EL (cell line): ENCODE measurements around the gene SKA2.
"Not testable (repeated sequence)": the region's sequence is repeated elsewhere in the genome, so short reads cannot be mapped to it uniquely, and the experiment has no call there.

Source experiments
- DNase-seq: peaks from one replicate; pipeline ENCODE4 v3.0.0-alpha.2; 2016

The SKA2 gene

GRCh38 chr17:59154721-59155438 is at the start of gene SKA2:
Gene SKA2, minus strand, starts transcription at chr17:59155186. Its CDS starts 23 bp downstream, at chr17:59155163.
- no peak for DNase-seq

GRCh38 chr17:59202320-59202719 is 47.3 kb upstream of the SKA2 start:
- no peak for DNase-seq

- no peak for DNase-seq
Measured at GRCh38 chr17:59199398-59199797, 44.4 kb upstream of the SKA2 start.

GRCh38 chr17:59193336-59193862 is 38.4 kb upstream of the SKA2 start:
- DNase-seq: no peak

- DNase-seq: no peak
Measured at GRCh38 chr17:59190806-59191205, 35.8 kb upstream of the SKA2 start.

- DNase-seq: no peak
Measured at GRCh38 chr17:59186850-59187249, 31.9 kb upstream of the SKA2 start.

- DNase-seq: no peak
Measured at GRCh38 chr17:59185997-59186396, 31.0 kb upstream of the SKA2 start.

GRCh38 chr17:59181481-59181880 is 26.5 kb upstream of the SKA2 start:
- no peak for DNase-seq

GRCh38 chr17:59180626-59181025 is 25.6 kb upstream of the SKA2 start:
- DNase-seq: no peak

- DNase-seq: not testable (repeated sequence)
Measured at GRCh38 chr17:59179601-59180000, 24.6 kb upstream of the SKA2 start.

- peak; percentile 24 for DNase-seq
Measured at GRCh38 chr17:59178266-59178985, 23.4 kb upstream of the SKA2 start.

GRCh38 chr17:59175076-59175475 is 20.1 kb upstream of the SKA2 start:
- DNase-seq: no peak

- no peak for DNase-seq
Measured at GRCh38 chr17:59174671-59175070, 19.7 kb upstream of the SKA2 start.

GRCh38 chr17:59172436-59173004 is 17.5 kb upstream of the SKA2 start:
- DNase-seq: no peak

GRCh38 chr17:59167571-59168001 is 12.6 kb upstream of the SKA2 start:
- peak; percentile 74 for DNase-seq

- DNase-seq: peak; percentile 68
Measured at GRCh38 chr17:59165933-59166342, 11.0 kb upstream of the SKA2 start.

GRCh38 chr17:59161477-59161876 is 6.5 kb upstream of the SKA2 start:
- DNase-seq: no peak

- no peak for DNase-seq
Measured at GRCh38 chr17:59160157-59161025, 5.4 kb upstream of the SKA2 start.

GRCh38 chr17:59155439-59156177 is 622 bp upstream of the SKA2 start, which contains the start of gene PRR11:
Gene PRR11, plus strand, starts transcription at chr17:59155746. Its CDS starts 14,007 bp downstream, at chr17:59169753.
- peak; percentile 100 for DNase-seq

- peak; percentile 61 for DNase-seq
Measured at GRCh38 chr17:59154292-59154720, 680 bp downstream of the SKA2 start.

- DNase-seq: no peak
Measured at GRCh38 chr17:59152925-59153324, 2.1 kb downstream of the SKA2 start.

- no peak for DNase-seq
Measured at GRCh38 chr17:59151591-59151990, 3.4 kb downstream of the SKA2 start.
